A549 (cell line): ENCODE measurements around the gene RINL. TPM values are rescaled to one million over a fixed set of nuclear protein-coding genes. Genes with fewer than 3 reads are reported as not detected.

Experiments used
- ATAC-seq, 2 experiments: fragments of 200-7000 bp in 1 of 2; fragments of >200 bp in 1 of 2; cut with Nextera tagmentation in 1 of 2; cut with Tn5 transposase in 1 of 2; 3 replicates each; pipeline versions ENCODE4 v1.8.0 to v1.9.1; 2018 to 2020; ENCODE audit warnings: mild to moderate bottlenecking in 1 of 2, moderate library complexity in 1 of 2
- CTCF ChIA-PET: fragments of 300-600 bp; sonication (Branson Sonifier 250); formaldehyde crosslinking; extraction: SDS; loops from one replicate; lab custom pipeline; 2021; ENCODE audit warnings: antibody characterized with exemption, inconsistent platforms; lab: Yijun Ruan, JAX
- POLR2A ChIA-PET: fragments of 350-600 bp; formaldehyde crosslinking; extraction: SDS; loops from one replicate; lab custom pipeline; 2021; ENCODE audit warnings: antibody characterized with exemption, inconsistent platforms; lab: Yijun Ruan, JAX
- DNase-seq, 2 experiments: peaks; one replicate each; pipeline versions ENCODE4 v3.0.0 to v3.0.0-alpha.2; 2011 to 2016; ENCODE audit warnings: low read depth in 1 of 2, low spot score in 1 of 2
- FAIRE-seq: peaks from 2 replicates; lab custom pipeline; 2011; peaks lifted over from hg19 to GRCh38; lab: Jason Lieb, UNC
- H3K27ac ChIP-seq, 2 experiments: fragments of >200 bp; sonication (Bioruptor Twin); formaldehyde crosslinking; 3 replicates each; pipeline ENCODE4 v1.5.1; 2016 to 2017
- H3K4me1 ChIP-seq: fragments of >200 bp; sonication (Bioruptor Twin); formaldehyde crosslinking; 3 replicates; pipeline ENCODE4 v1.6.1; 2016
- H3K4me2 ChIP-seq: fragments of >200 bp; sonication (Bioruptor Twin); formaldehyde crosslinking; 3 replicates; pipeline ENCODE4 v1.6.1; 2016
- H3K4me3 ChIP-seq: fragments of >200 bp; sonication (Bioruptor Twin); formaldehyde crosslinking; 3 replicates; pipeline ENCODE4 v1.5.1; 2016
- H3K9me3 ChIP-seq: fragments of >200 bp; sonication (Bioruptor Twin); formaldehyde crosslinking; 3 replicates; pipeline ENCODE4 v1.6.1; 2016
- BCL3 ChIP-seq: fragments of >200 bp; sonication (Bioruptor Twin); formaldehyde crosslinking; IDR thresholded peaks from 3 replicates; pipeline ENCODE4 v1.6.1; 2016
- BHLHE40 ChIP-seq: IDR thresholded peaks from 2 replicates; pipeline ENCODE4 v1.6.1; 2012; ENCODE audit warnings: low read depth, low read length, inconsistent platforms
- CBX2 ChIP-seq: fragments of 200-600 bp; sonication (generic); IDR thresholded peaks from 2 replicates; pipeline ENCODE4 v1.6.1; 2016; ENCODE audit warnings: low read depth, mild to moderate bottlenecking, borderline replicate concordance
- CEBPB ChIP-seq, 2 experiments: fragments of >200 bp in 1 of 2; sonication (Bioruptor Twin) in 1 of 2; formaldehyde crosslinking in 1 of 2; IDR thresholded peaks; 2 replicates each; pipeline ENCODE4 v1.6.1; 2012 to 2016
- CHD4 ChIP-seq: fragments of 200-600 bp; sonication (generic); IDR thresholded peaks from 2 replicates; pipeline ENCODE4 v1.6.1; 2016; ENCODE audit warnings: antibody characterized with exemption, mild to moderate bottlenecking, borderline replicate concordance
- CTCF ChIP-seq: fragments of >200 bp; sonication (Bioruptor Twin); formaldehyde crosslinking; IDR thresholded peaks from 3 replicates; pipeline ENCODE4 v1.5.1; 2016
- E2F6 ChIP-seq: IDR thresholded peaks from 2 replicates; pipeline ENCODE4 v1.6.1; 2012; ENCODE audit warnings: low read depth, borderline replicate concordance
- EHF ChIP-seq: fragments of 250-450 bp; sonication (Bioruptor Pico); IDR thresholded peaks from 2 replicates; pipeline ENCODE4 v1.5.0; 2020; ENCODE audit warnings: mild to moderate bottlenecking
- EP300 ChIP-seq, 2 experiments: fragments of >200 bp; sonication (Bioruptor Twin); formaldehyde crosslinking; IDR thresholded peaks; 2 replicates in 1 of 2; 3 replicates in 1 of 2; pipeline ENCODE4 v1.6.1; 2016 to 2017
- ESRRA ChIP-seq: fragments of 150-350 bp; IDR thresholded peaks from 2 replicates; pipeline ENCODE4 v1.6.1; 2014; ENCODE audit warnings: mild to moderate bottlenecking, low read length, borderline replicate concordance
- FOSL2 ChIP-seq, 2 experiments: fragments of 450-650 bp in 1 of 2; fragments of >200 bp in 1 of 2; sonication (Bioruptor Twin) in 1 of 2; formaldehyde crosslinking; IDR thresholded peaks; 2 replicates each; pipeline versions ENCODE4 v1.5.0 to v1.6.1; 2016 to 2020; ENCODE audit warnings: mild to moderate bottlenecking in 1 of 2, moderate library complexity in 1 of 2
- FOXS1 ChIP-seq: fragments of 250-450 bp; sonication (Bioruptor Pico); IDR thresholded peaks from 2 replicates; pipeline ENCODE4 v1.5.0; 2020; ENCODE audit warnings: mild to moderate bottlenecking, moderate library complexity
- HMGXB4 ChIP-seq: fragments of 250-450 bp; sonication (Bioruptor Pico); IDR thresholded peaks from 2 replicates; pipeline ENCODE4 v1.5.0; 2021; ENCODE audit warnings: mild to moderate bottlenecking, moderate library complexity, borderline replicate concordance
- HOXA7 ChIP-seq: fragments of 250-450 bp; sonication (Bioruptor Pico); IDR thresholded peaks from 2 replicates; pipeline ENCODE4 v1.5.0; 2020; ENCODE audit warnings: mild to moderate bottlenecking, moderate library complexity
- HOXB5 ChIP-seq: fragments of 250-450 bp; sonication (Bioruptor Pico); IDR thresholded peaks from 2 replicates; pipeline ENCODE4 v1.5.0; 2020; ENCODE audit warnings: mild to moderate bottlenecking, moderate library complexity
- JUN ChIP-seq, 2 experiments: fragments of >200 bp; sonication (Bioruptor Twin); formaldehyde crosslinking; IDR thresholded peaks; 2 replicates in 1 of 2; 3 replicates in 1 of 2; pipeline ENCODE4 v1.6.1; 2016 to 2017
- JUNB ChIP-seq: fragments of >200 bp; sonication (Bioruptor Twin); formaldehyde crosslinking; IDR thresholded peaks from 2 replicates; pipeline ENCODE4 v1.6.1; 2016
- KDM5A ChIP-seq: fragments of 200-600 bp; sonication (generic); IDR thresholded peaks from 2 replicates; pipeline ENCODE4 v1.6.1; 2016; ENCODE audit warnings: antibody characterized with exemption, mild to moderate bottlenecking
- MAFK ChIP-seq: fragments of 450-650 bp; IDR thresholded peaks from 2 replicates; pipeline ENCODE4 v1.6.1; 2014; ENCODE audit not compliant: partially characterized antibody
- MAX ChIP-seq: IDR thresholded peaks from 2 replicates; pipeline ENCODE4 v1.6.1; 2012
- NPAS2 ChIP-seq: fragments of 250-450 bp; sonication (Bioruptor Pico); IDR thresholded peaks from 2 replicates; pipeline ENCODE4 v1.8.0; 2022; ENCODE audit warnings: mild to moderate bottlenecking, moderate library complexity, borderline replicate concordance
- RAD21 ChIP-seq, 2 experiments: fragments of >200 bp in 1 of 2; sonication (Bioruptor Twin) in 1 of 2; formaldehyde crosslinking in 1 of 2; IDR thresholded peaks in 1 of 2; conservative IDR thresholded peaks in 1 of 2; 2 replicates in 1 of 2; 3 replicates in 1 of 2; pipeline ENCODE4 v1.6.1; 2012 to 2018; ENCODE audit warnings: inconsistent platforms in 1 of 2
- RNF2 ChIP-seq: fragments of 200-600 bp; sonication (generic); IDR thresholded peaks from 2 replicates; pipeline ENCODE4 v1.6.1; 2016; ENCODE audit warnings: low read depth, mild to moderate bottlenecking, antibody characterized with exemption, moderate library complexity, borderline replicate concordance
- SMC3 ChIP-seq: fragments of >200 bp; sonication (Bioruptor Twin); formaldehyde crosslinking; IDR thresholded peaks from 3 replicates; pipeline ENCODE4 v1.6.1; 2018; ENCODE audit warnings: inconsistent platforms
- SREBF2 ChIP-seq: fragments of 450-650 bp; IDR thresholded peaks from 2 replicates; pipeline ENCODE4 v1.6.1; 2014; ENCODE audit warnings: mild to moderate bottlenecking, moderate library complexity
- ZFP36 ChIP-seq: fragments of 450-650 bp; IDR thresholded peaks from 2 replicates; pipeline ENCODE4 v1.6.1; 2014; ENCODE audit warnings: borderline replicate concordance; ENCODE audit not compliant: partially characterized antibody
- ZNF302 ChIP-seq: fragments of 250-450 bp; sonication (Bioruptor Pico); IDR thresholded peaks from 2 replicates; pipeline ENCODE4 v1.9.0; 2021; ENCODE audit warnings: inconsistent platforms, mild to moderate bottlenecking, moderate library complexity
- WGBS: methylation state at CpG from one replicate; pipeline ENCODE4 v1.1.6; 2017; ENCODE audit errors: missing lambda C conversion rate; 5-methylcytosine and 5-hydroxymethylcytosine counted together
- polyA plus RNA-seq, 4 experiments: library from polyadenylated mRNA; depleted of rRNA in 3 of 4; stranded (reverse); fragments of >200 nt; fragmentation: RNase III in 1 of 4; extraction: RNeasy Plus Mini Kit Qiagen cat#74134 plus additional on column Dnase treatment in 1 of 4; gene quantifications; 2 replicates in 3 of 4; 3 replicates in 1 of 4; pipeline ENCODE4 v1.2.3, GENCODE V29; 2011 to 2017

Gene RINL
- polyA plus RNA-seq, 2 of the 4 experiments (the other 2 are of a cell fraction), result 2.9 to 6.3 TPM

- no peak for TF ChIP-seq E2F6
- no peak for TF ChIP-seq CTCF
- TF ChIP-seq HOXA7 (CRISPR knock-in tag), result no peak
- TF ChIP-seq RAD21 (conservative IDR thresholded peaks at IDR 0.05 in 1 of 2, IDR thresholded peaks at IDR 0.05 in 1 of 2), result no peak
- no peak for TF ChIP-seq SREBF2
- no peak for TF ChIP-seq ZNF302 (CRISPR knock-in tag)
- no peak for TF ChIP-seq FOSL2 (IDR thresholded peaks at IDR 0.05)
- TF ChIP-seq FOSL2 (CRISPR knock-in tag; IDR thresholded peaks at IDR 0.05), result no peak
- no peak for TF ChIP-seq JUN (IDR thresholded peaks at IDR 0.05)
- no peak for TF ChIP-seq EP300 (IDR thresholded peaks at IDR 0.05)
- no peak for TF ChIP-seq JUNB
- no peak for TF ChIP-seq RNF2
- TF ChIP-seq BHLHE40, result no peak
- no peak for TF ChIP-seq KDM5A
- TF ChIP-seq FOXS1 (CRISPR knock-in tag), result no peak
- no peak for DNase-seq
- Histone ChIP-seq H3K4me2 (no peak overlapping the region), H3K27ac (no peak overlapping the region), H3K4me3 (no peak overlapping the region), H3K9me3 (no peaks in the 10 kb centered on the region), H3K4me1 (no peaks in the 10 kb centered on the region)
- ATAC-seq, result no peak
- ChIA-PET CTCF (interaction anchor here (0.6 to 31.8 kb wide), 5 partner anchors 22 to 488 kb away, joined by 3 to 652 read pairs (median 7); partner anchors contain the start of genes FAM98C and RINL), POLR2A (interaction anchor here (0.6 kb wide), 1 partner anchor 48 kb away, joined by 3 read pairs; no protein-coding TSS in a partner anchor)
- peak; percentile 76 for FAIRE-seq
These were observed 12.6 kb upstream of the RINL start for GRCh38 chr19:38890686-38891085.

GRCh38 chr19:38889803-38890202 lies 11.7 kb upstream of the RINL start:
- WGBS, result 83% methylated on average over 8 of the region's 8 CpGs
- ChIA-PET CTCF (interaction anchor here (0.5 to 31.8 kb wide), 9 partner anchors 22 to 487 kb away, joined by 3 to 652 read pairs (median 5); partner anchors contain the start of genes FAM98C and RINL), POLR2A (no interaction called here)
- Histone ChIP-seq H3K4me3 (no peak overlapping the region), H3K4me1 (no peaks in the 10 kb centered on the region), H3K27ac (no peak overlapping the region), H3K4me2 (no peak overlapping the region)
- no peak for DNase-seq
- no peak for FAIRE-seq
- ATAC-seq, result no peak
- TF ChIP-seq CHD4 (no peak), CEBPB (IDR thresholded peaks at IDR 0.05) (no peak), MAX (no peak), ESRRA (no peak), BCL3 (no peak), MAFK (no peak), SMC3 (no peak), EHF (CRISPR knock-in tag) (no peak), JUNB (no peak), ZFP36 (no peak), JUN (IDR thresholded peaks at IDR 0.05) (no peak), HOXB5 (no peak), KDM5A (no peak), NPAS2 (CRISPR knock-in tag) (no peak), CBX2 (no peak), HMGXB4 (CRISPR knock-in tag) (no peak)
- TF ChIP-seq, all 56 proteins: peak for 0
- no peaks in the 10 kb centered on the region for H3K9me3 ChIP-seq
